Measurements from ENCODE around the gene SLC24A3. TPM values are rescaled to one million over a fixed set of nuclear protein-coding genes. Genes with fewer than 3 reads are reported as not detected.

SLC24A3 gene
- polyA plus RNA-seq, 1 donor (not counting 4 experiments of a cell fraction or from before 2014, with no cell fraction given) = 0.17 TPM

DNA sequence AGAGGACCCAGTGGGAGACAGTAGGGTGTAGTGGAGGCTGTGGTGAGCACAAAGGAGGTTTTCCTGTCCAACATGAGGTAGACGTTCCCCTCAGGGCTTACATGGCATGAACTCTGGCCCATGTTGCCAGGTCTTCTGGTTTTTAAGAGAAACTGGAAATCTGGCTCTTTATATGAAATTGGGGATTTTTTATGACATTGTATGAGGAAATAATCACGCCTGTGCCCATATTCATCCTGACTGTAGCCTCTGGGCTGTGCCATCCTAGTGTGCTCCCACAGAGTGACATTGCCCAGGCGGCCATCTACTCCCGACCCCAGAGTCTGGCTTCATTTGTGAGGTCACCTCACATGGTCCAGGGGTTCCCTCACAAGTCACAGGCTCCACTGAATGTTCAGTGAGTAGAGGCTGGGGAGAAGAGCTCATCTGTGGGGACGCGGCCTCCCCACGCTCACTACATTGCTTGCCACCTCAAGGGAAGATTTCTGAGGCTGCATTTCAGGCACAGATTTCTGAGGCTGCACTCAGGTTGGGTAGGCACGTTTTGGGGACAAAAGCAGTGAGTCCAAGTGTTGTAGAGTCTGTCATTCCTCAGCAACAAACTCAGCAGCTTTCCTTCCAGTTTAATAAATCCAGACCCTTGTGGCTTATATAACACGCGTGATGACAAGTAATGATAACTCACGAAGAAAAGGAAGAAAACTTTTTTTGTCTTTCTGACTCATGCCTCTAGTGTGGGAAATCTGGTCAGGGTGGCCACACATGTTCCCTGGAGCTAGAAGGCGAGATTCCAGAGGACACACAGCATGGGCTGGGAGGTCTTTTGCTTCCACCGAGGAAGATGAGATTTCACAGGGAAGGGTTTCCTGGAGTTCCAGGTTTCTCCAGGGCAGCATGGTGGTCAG, 41.7 kb downstream of the SLC24A3 start:
- dilution Hi-C loops (cut with MboI; ENCODE audit: extremely low pct_ligation_motif_present, low sequenced_read_pairs) = no loop called here
- H2AFZ ChIP-seq (ENCODE audit: control insufficient read depth, low read length) = no peak overlapping the region
- peak overlapping the region; percentile 4 for H3K27ac ChIP-seq (ENCODE audit: control insufficient read depth, insufficient read depth, low read length)
- FAIRE-seq (peak; percentile 62), DNase-seq (ENCODE audit: low read depth, low spot score) (peak; percentile 23)
- no peak overlapping the region for H3K4me2 ChIP-seq (ENCODE audit: control insufficient read depth, extremely low read depth, insufficient read depth, low read depth, low read length)
- H3K9ac ChIP-seq (ENCODE audit: control insufficient read depth, extremely low read depth, insufficient read depth, low read length) = peak overlapping the region; percentile 6
- peaks cover 34% of the 10 kb centered on the region for H3K4me1 ChIP-seq (ENCODE audit: control insufficient read depth, extremely low read depth, insufficient read depth, low read length)
- H3K36me3 ChIP-seq (ENCODE audit: control insufficient read depth in 2 of 2, extremely low read depth in 1 of 2, insufficient read depth in 2 of 2, low read length in 2 of 2) = no peaks in the 10 kb centered on the region
- no peaks in the 10 kb centered on the region for H3K9me3 ChIP-seq (ENCODE audit: control insufficient read depth, low read depth, low read length)
- H3K4me3 ChIP-seq (ENCODE audit: control insufficient read depth in 2 of 3, extremely low read depth in 1 of 3, insufficient read depth in 2 of 3, low read depth in 1 of 3, low read length in 3 of 3) = no peak overlapping the region
- no peaks in the 10 kb centered on the region for H4K20me1 ChIP-seq (ENCODE audit: control insufficient read depth, extremely low read depth, insufficient read depth, low read length)
- H3K9me1 ChIP-seq (ENCODE audit: control insufficient read depth, extremely low read depth, insufficient read depth, low read length) = no peaks in the 10 kb centered on the region
- TF ChIP-seq, protein P1, sequence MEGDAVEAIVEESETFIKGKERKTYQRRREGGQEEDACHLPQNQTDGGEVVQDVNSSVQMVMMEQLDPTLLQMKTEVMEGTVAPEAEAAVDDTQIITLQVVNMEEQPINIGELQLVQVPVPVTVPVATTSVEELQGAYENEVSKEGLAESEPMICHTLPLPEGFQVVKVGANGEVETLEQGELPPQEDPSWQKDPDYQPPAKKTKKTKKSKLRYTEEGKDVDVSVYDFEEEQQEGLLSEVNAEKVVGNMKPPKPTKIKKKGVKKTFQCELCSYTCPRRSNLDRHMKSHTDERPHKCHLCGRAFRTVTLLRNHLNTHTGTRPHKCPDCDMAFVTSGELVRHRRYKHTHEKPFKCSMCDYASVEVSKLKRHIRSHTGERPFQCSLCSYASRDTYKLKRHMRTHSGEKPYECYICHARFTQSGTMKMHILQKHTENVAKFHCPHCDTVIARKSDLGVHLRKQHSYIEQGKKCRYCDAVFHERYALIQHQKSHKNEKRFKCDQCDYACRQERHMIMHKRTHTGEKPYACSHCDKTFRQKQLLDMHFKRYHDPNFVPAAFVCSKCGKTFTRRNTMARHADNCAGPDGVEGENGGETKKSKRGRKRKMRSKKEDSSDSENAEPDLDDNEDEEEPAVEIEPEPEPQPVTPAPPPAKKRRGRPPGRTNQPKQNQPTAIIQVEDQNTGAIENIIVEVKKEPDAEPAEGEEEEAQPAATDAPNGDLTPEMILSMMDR (optimal IDR thresholded peaks at IDR 0.05 in 1 of 3, IDR thresholded peaks at IDR 0.05 in 1 of 3, conservative IDR thresholded peaks at IDR 0.05 in 1 of 3; ENCODE audit: extremely low read depth in 1 of 3, insufficient read depth in 2 of 3, low read length in 3 of 3) = no peak
- TF ChIP-seq EZH2 (IDR thresholded peaks at IDR 0.05; ENCODE audit: low read length) = no peak
- no peaks in the 10 kb centered on the region for H3K27me3 ChIP-seq (ENCODE audit: control insufficient read depth, extremely low read depth, insufficient read depth, low read length)
- no peaks in the 10 kb centered on the region for H3K79me2 ChIP-seq (ENCODE audit: control insufficient read depth, insufficient read depth, low read length)

DNA sequence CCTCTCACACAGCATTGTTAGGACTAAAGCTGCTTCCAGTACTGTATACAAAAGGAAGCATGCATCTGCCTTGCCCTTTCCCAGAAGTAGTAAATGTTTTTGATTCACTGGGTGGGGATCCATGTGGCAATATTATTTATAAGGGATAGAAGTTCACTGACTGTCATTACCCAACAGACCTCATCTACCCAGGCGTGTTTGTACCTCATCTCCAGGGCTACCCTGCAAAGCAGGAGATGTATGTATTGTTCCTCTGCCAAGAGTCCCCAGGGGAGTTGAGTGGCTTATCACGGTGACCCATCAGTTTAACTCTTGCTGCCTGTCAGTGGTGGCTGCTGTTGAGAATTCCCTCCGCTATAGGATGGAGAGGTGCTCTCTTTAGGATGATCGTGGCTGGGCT, 42.5 kb downstream of the SLC24A3 start:
- no peak for TF ChIP-seq EZH2 (IDR thresholded peaks at IDR 0.05; ENCODE audit: low read length)
- TF ChIP-seq, protein P1 (optimal IDR thresholded peaks at IDR 0.05 in 1 of 3, IDR thresholded peaks at IDR 0.05 in 1 of 3, conservative IDR thresholded peaks at IDR 0.05 in 1 of 3; ENCODE audit: extremely low read depth in 1 of 3, insufficient read depth in 2 of 3, low read length in 3 of 3) = no peak

More for the DNA sequence above, 42.5 kb downstream of the SLC24A3 start:
- Histone ChIP-seq H4K20me1 (ENCODE audit: control insufficient read depth, extremely low read depth, insufficient read depth, low read length) (no peaks in the 10 kb centered on the region), H3K79me2 (ENCODE audit: control insufficient read depth, insufficient read depth, low read length) (no peaks in the 10 kb centered on the region), H3K27ac (ENCODE audit: control insufficient read depth, insufficient read depth, low read length) (no peak overlapping the region), H3K4me2 (ENCODE audit: control insufficient read depth, extremely low read depth, insufficient read depth, low read depth, low read length) (no peak overlapping the region), H3K9me3 (ENCODE audit: control insufficient read depth, low read depth, low read length) (no peaks in the 10 kb centered on the region), H3K4me1 (ENCODE audit: control insufficient read depth, extremely low read depth, insufficient read depth, low read length) (peaks cover 34% of the 10 kb centered on the region), H3K9ac (ENCODE audit: control insufficient read depth, extremely low read depth, insufficient read depth, low read length) (no peak overlapping the region), H3K9me1 (ENCODE audit: control insufficient read depth, extremely low read depth, insufficient read depth, low read length) (no peaks in the 10 kb centered on the region), H2AFZ (ENCODE audit: control insufficient read depth, low read length) (no peak overlapping the region), H3K36me3 (ENCODE audit: control insufficient read depth in 2 of 2, extremely low read depth in 1 of 2, insufficient read depth in 2 of 2, low read length in 2 of 2) (no peaks in the 10 kb centered on the region), H3K27me3 (ENCODE audit: control insufficient read depth, extremely low read depth, insufficient read depth, low read length) (no peaks in the 10 kb centered on the region), H3K4me3 (ENCODE audit: control insufficient read depth in 2 of 3, extremely low read depth in 1 of 3, insufficient read depth in 2 of 3, low read depth in 1 of 3, low read length in 3 of 3) (no peak overlapping the region)
- FAIRE-seq (no peak), DNase-seq (ENCODE audit: low read depth, low spot score) (no peak)
- dilution Hi-C loops (cut with MboI; ENCODE audit: extremely low pct_ligation_motif_present, low sequenced_read_pairs) = no loop called here
